Mesodermal cell (in vitro differentiated cells): ENCODE data around the gene ZNF146.
"Not testable (repeated sequence)": the region's sequence is repeated elsewhere in the genome, so short reads cannot be mapped to it uniquely, and the experiment has no call there.

ENCODE experiments used
- H3K27ac ChIP-seq: 2 replicates; pipeline ENCODE4 v1.7.0; 2013; ENCODE audit warnings: mild to moderate bottlenecking, low read depth, low read length, moderate library complexity; ENCODE audit not compliant: severe bottlenecking
- H3K36me3 ChIP-seq: 2 replicates; pipeline ENCODE4 v1.7.1; 2013; ENCODE audit warnings: mild to moderate bottlenecking, low read length, moderate library complexity; ENCODE audit not compliant: control insufficient read depth, insufficient read depth
- H3K4me1 ChIP-seq: one replicate; pipeline ENCODE4 v1.7.1; 2013; ENCODE audit warnings: mild to moderate bottlenecking, low read length; ENCODE audit not compliant: insufficient read depth, control insufficient read depth, poor library complexity, severe bottlenecking
- H3K4me3 ChIP-seq: 2 replicates; pipeline ENCODE4 v1.7.0; 2013; ENCODE audit warnings: low read length, control low read depth, mild to moderate bottlenecking; ENCODE audit not compliant: insufficient read depth, poor library complexity, severe bottlenecking; ENCODE audit errors: extremely low read depth
- H3K9me3 ChIP-seq: 2 replicates; pipeline ENCODE4 v1.7.1; 2013; ENCODE audit warnings: mild to moderate bottlenecking, low read length, moderate library complexity; ENCODE audit not compliant: control insufficient read depth
- WGBS, 2 experiments: methylation state at CpG; one replicate each; pipeline ENCODE4 v1.1.5; 2013; ENCODE audit warnings: missing lambda C conversion rate in 2 of 2; ENCODE audit not compliant: insufficient coverage in 2 of 2; 5-methylcytosine and 5-hydroxymethylcytosine counted together

ZNF146 gene

DNA sequence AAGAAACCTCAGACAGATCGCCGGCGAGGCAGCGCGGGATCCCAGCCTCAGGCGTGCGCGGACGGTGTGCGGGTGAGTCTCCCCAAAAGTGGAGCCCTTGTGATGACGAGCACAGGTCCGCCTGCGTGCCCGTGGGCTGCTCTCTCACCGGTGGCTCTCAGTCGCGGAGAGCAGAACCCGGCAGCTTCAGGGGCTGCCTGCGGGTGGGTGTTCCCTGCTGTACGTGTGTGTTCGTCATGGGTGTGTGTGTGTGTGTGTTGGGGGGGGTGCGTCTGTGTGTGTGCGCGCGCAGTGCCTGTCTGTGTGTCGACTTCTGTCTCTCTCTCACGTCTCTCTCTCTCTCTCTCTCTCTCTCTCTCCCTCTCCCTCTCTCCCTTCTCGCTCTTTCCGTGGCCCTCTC lies 54.4 kb downstream of the ZNF146 start:
- H3K36me3 ChIP-seq, H3K27ac ChIP-seq, H3K4me3 ChIP-seq, H3K4me1 ChIP-seq, H3K9me3 ChIP-seq: not testable (repeated sequence)
- no CpG with 5 or more reads among the region's 29 CpGs for WGBS, 2 experiments
